ENCODE results near the gene SYNGR2.

DNA sequence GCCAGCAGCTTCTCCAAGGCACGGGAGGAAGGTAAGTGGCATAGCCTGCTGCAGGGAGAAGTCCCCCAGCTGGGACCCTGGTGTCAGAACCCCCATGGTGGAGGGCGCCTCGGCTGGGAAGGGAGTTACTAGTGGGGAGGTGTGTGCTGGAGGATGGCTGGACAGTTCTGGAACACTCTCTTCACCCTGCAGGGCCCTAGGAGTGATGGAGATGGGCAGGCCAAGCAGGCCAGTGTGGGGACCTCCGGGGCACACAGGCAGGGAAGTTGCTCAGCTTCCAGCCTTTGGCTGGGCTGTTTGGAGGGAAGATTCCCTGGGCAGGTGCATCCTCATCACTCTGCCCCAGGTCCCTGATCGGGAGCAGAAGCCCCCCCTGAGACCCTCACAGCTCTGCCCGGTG lies 21.5 kb upstream of the SYNGR2 start:
- no peak for TF ChIP-seq POLR2A (IDR thresholded peaks at IDR 0.05; ENCODE audit: low read length)
- no peak for TF ChIP-seq GATA1 (IDR thresholded peaks at IDR 0.05; ENCODE audit: low read depth, low read length)
